M059J (cell line): ENCODE results near the gene AZU1. TPM values are rescaled to one million over a fixed set of nuclear protein-coding genes. Genes with fewer than 3 reads are reported as not detected.

ENCODE experiments used
- DNase-seq: peaks from one replicate; pipeline ENCODE4 v3.0.0-alpha.2; 2012; ENCODE audit warnings: low read depth
- total RNA-seq: library from RNA; depleted of rRNA; stranded (reverse); fragments of >200 nt; shearing (Covaris generic); gene quantifications from 2 replicates; pipeline ENCODE4 v1.2.3, GENCODE V29; 2014

The AZU1 gene
- total RNA-seq, 1 experiment from 2014 or later: not detected

- DNase-seq: no peak
These were observed 26.9 kb downstream of the AZU1 start for GRCh38 chr19:854549-854948.

DNA sequence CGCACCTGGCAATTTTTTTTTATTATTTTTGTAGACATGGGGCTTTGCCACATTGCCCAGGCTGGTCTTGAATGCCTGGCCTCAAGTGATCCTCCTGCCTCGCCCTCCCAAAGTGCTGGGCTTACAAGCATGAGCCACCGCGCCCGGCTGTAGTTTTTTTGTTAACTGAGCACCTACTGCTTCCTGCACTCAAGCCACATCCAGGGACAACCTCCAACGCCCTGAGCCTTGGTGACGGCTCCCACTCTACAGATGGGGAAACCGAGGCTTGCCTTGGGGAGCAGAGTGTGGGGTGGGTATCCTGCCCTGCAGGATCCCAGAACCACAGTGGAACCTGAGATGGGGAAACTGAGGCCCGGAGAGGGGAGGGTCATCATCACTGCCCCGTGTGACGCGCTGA lies 27.5 kb downstream of the AZU1 start:
- DNase-seq: no peak

GRCh38 chr19:855566-856120 lies 28.0 kb downstream of the AZU1 start:
- DNase-seq: no peak

- no peak for DNase-seq
These were observed 30.6 kb downstream of the AZU1 start for GRCh38 chr19:858284-858683.

DNA sequence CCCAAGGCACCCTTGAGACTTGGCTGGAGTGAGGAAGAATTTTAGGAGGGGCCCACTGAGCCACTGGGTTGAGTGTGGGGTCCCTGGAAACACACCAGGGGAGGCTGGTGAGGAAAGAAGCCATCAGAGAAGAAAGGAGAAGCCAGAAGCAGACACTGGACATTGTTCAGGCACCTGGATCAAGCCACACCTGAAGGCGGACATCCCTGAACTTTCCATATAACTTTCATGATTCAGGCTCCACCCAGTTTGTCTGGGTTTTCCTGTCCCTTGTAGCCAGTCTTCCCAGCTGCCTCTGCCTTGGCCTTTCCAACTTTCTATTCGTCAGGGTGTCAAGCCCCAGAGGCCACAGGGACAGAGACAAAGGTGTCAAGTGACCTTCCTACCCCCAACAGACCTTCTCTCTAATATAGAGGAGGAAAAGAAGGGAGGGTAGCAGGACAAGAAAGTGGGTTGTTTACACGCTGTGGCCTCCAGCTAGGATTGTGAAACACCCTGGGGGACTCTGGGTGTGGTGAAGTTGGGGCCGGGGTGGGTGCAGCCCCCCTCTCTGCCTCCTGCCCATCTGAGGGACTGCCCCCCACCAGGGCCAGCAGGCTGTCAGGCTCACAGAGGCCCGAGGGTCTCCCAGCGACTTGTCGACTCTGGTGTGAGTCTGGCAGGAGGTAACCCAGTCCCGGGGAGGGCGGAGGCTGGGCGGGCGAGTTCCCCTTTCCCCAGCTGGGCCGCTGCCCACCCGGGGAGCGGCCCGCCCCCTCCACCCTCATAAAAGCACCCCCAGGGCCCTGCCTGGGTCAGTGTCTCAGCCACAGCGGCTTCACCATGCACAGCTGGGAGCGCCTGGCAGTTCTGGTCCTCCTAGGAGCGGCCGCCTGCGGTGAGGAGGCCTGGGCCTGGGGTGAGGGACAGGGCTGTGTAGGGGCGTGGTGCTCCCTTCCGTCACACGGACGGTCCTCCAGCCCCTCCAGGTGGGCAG lies 31.5 kb downstream of the AZU1 start, which contains the start of gene CFD:
Gene CFD (plus strand): TSS at position 797 of the 976 bp plus-strand sequence. CDS start 26 bp downstream, at position 823.
- DNase-seq: no peak

DNA sequence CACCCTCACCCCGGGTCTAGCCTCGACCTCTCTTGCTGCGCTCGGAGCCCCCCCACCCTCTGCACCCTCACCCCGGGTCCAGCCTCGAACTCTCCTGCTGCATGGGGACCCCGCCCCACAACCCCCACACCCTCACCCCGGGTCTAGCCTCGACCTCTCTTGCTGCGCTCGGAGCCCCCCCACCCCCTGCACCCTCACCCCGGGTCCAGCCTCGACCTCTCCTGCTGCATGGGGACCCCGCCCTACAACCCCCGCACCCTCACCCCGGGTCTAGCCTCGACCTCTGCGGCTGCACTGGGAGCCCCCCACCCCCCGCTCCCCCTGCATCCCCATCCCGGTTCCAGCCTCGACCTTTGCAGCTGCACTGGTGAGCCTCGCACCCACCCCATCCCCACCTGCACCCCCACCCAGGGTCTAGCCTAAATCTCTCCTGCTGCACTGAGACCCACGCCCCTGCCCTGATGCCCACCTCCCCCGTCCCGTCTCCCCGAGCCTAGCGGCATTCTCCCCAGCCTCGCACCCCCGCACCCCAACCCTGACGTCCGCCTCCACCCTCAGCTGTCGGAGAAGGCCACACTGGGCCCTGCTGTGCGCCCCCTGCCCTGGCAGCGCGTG lies 33.6 kb downstream of the AZU1 start:
- DNase-seq: no peak

GRCh38 chr19:861756-862580 lies 34.3 kb downstream of the AZU1 start:
- no peak for DNase-seq

DNA sequence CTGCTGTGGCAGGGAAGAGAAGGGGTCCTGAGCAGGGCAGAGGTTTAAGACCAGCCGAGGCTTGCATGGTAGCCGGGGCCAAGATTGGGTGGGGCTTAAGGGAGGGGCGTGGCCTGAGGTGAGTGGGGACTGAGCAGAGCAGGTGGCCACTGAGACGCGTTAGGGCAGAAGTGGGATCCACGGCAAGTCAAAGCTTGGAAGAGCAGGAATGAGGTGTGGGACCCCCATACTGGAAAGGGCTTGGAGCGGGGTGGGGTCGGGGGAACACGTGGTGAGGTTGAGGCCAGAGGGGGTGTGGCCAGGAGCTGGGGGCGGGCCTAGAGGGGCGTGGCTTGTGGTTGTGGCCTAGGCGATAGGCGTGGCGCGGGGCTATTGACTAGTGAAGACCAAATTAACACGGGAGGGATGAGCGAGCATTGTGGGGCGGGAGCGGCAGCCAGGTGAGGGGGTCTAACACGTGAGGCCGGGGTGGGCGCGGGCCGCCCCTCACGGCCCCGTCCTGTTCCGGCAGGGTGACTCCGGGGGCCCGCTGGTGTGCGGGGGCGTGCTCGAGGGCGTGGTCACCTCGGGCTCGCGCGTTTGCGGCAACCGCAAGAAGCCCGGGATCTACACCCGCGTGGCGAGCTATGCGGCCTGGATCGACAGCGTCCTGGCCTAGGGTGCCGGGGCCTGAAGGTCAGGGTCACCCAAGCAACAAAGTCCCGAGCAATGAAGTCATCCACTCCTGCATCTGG lies 35.1 kb downstream of the AZU1 start:
- DNase-seq: no peak

GRCh38 chr19:863315-863620 lies 35.6 kb downstream of the AZU1 start:
- DNase-seq: no peak

- DNase-seq: no peak
These were observed 39.2 kb downstream of the AZU1 start for GRCh38 chr19:866769-867300.

- no peak for DNase-seq
These were observed 39.7 kb downstream of the AZU1 start for GRCh38 chr19:867301-867793.

GRCh38 chr19:867855-868457 lies 40.3 kb downstream of the AZU1 start:
- no peak for DNase-seq

DNA sequence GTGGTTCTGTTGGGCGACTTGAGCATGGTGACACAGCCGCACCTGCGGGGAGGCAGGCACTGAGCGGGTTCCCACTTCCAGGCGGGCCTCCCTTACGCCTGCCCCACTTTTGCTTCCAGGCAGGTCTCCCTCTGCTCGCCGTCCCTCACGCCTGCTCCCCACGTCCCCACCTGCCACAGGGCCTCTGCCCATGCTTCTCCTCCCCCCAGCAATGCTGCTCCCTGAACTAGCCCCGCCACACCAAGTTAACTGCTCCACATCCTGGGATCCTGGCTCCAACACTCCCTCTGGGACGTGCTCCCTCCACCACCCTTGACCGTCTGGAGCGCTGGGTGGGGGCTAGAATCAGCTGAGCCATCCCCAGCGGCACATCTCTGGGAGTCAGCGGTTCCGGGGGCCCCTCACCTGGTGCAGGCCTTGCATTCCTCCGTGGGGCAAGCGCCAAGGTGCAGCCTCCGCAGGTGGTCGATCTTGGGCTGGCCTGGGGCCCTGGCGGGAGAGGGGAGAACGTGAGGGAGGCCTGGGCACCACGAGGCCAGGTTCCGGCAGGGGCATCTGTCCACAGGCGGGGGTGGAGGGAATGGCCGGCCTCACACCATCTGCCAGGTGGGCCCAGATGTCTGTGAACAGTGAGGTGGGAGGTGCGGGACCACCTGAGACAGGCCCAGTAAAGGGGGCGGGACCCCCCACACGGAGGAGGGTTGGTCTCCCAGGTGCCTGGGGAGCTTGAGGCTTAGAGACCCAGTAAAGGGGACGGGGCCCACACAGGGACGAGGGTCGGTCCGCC lies 41.0 kb downstream of the AZU1 start:
- DNase-seq: no peak

DNA sequence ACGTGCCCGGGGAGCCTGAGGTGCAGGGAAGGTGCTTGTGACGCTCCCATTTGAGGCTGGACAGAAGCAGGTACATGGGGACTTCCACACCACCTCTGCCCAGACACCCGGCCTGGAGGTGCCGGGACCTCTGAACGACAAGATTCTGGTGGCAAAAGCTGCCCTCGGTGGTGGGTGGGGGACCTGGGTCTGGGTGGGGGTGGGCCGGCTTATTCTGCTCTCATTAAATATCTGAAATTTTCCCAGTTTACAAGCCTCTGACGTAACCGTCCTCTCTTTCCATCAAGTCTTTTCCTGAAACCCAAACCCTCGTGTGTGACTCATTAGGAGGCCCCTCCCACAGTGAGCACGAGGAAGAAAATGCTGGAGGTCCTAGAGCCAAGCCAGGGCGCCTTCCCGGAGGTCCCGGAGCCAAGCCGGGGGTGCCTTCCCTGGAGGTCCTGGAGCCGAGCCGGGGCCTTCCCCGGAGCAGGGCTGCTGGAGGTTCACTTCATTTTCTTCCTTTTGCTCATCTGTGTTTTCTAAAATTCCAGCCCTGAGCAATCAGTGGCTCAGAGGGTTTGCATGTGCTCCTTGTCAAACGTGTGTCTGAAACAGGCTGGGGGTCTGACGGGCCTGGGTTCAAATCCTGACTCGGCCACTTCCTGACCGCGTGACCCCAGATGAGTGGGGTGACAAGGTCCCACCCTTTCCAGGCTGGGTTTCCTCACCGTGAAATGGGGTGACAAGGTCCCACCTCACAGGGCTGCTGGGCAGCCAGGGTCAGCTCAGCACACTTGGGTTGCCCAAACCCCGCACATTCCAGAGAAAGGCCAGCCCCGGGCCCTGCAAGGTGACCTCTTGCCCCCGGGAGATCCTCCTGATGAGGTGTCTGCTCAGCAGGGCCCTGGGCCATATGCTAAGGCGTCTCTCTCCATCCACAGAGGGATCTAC lies 41.9 kb downstream of the AZU1 start:
- DNase-seq: peak; percentile 95

- no peak for DNase-seq
These were observed 42.7 kb downstream of the AZU1 start for GRCh38 chr19:870314-870713.

DNA sequence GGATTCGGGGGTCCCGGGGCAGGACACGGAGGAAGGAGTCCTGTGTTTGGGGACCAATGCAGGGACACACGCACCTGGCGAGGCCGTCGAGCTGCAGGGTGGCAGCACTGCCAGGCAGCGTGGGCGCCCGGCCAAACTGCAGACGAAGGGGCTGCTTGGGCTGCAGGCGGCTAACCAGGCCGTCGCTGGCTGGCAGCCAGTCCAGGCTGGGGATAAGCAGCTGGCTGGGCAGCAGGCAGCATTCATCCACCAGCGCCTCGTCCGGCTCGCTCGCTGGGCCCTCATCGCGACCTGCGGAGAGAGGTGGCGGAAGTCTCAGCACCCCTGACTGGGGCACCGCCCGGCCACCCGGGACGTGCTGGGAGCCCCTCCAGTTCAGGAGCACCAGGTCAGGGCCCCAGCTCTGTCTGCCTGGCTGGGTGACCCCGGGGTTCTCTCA lies 43.3 kb downstream of the AZU1 start:
- no peak for DNase-seq

- no peak for DNase-seq
These were observed 44.0 kb downstream of the AZU1 start for GRCh38 chr19:871446-872265.
